ENCODE data around the gene TSKU. TPM values are rescaled to one million over a fixed set of nuclear protein-coding genes. Genes with fewer than 3 reads are reported as not detected.

The TSKU gene
- total and polyA plus RNA-seq, 2 experiments from 2014 or later: 30.6 to 30.8 TPM

- Histone ChIP-seq H3F3A (ENCODE audit: insufficient read depth) (no peaks in the 10 kb centered on the region; the same call in 1 of the 2 replicates), H3K27ac (no peak overlapping the region), H3K4me2 (ENCODE audit: unreplicated experiment) (no peak overlapping the region), H3K79me2 (ENCODE audit: insufficient read depth) (no peaks in the 10 kb centered on the region), H3K4me1 (ENCODE audit: insufficient read depth) (no peaks in the 10 kb centered on the region), H3K9me2 (ENCODE audit: insufficient read depth) (no peaks in the 10 kb centered on the region), H4K20me1 (ENCODE audit: insufficient read depth) (no peaks in the 10 kb centered on the region), H3K27me3 (replicated peaks; ENCODE audit: insufficient read depth) (peaks cover 14% of the 10 kb centered on the region; the same call in 1 of the 2 replicates), H3K9me3 (ENCODE audit: low read depth) (no peaks in the 10 kb centered on the region), H3K4me3 (no peak overlapping the region), H3K36me3 (ENCODE audit: low read depth) (no peaks in the 10 kb centered on the region), H2AFZ (no peak overlapping the region), H3K9ac (no peak overlapping the region)
- TF ChIP-seq EZH2 (IDR thresholded peaks at IDR 0.05; ENCODE audit: insufficient read depth, poor library complexity, severe bottlenecking) (no peak), EZH2phosphoT487 (IDR thresholded peaks at IDR 0.05; ENCODE audit: insufficient read depth, low read depth) (no peak)
- no peak for DNase-seq
- in situ Hi-C loops (cut with MboI): no loop called here
- WGBS, 2 experiments (ENCODE audit: low coverage in 1 of 2, low lambda C conversion rate in 2 of 2, missing lambda C conversion rate in 2 of 2): 77 to 86% methylated on average over 4 of the region's 4 CpGs
Measured at GRCh38 chr11:76831686-76832310, 48.6 kb downstream of the TSKU start.

- no peak overlapping the region for H3K9ac ChIP-seq
- no peaks in the 10 kb centered on the region; the same call in 1 of the 2 replicates for H3F3A ChIP-seq (ENCODE audit: insufficient read depth)
- H3K9me2 ChIP-seq (ENCODE audit: insufficient read depth): no peaks in the 10 kb centered on the region
- no peaks in the 10 kb centered on the region for H3K79me2 ChIP-seq (ENCODE audit: insufficient read depth)
- no peaks in the 10 kb centered on the region for H3K9me3 ChIP-seq (ENCODE audit: low read depth)
- H4K20me1 ChIP-seq (ENCODE audit: insufficient read depth): no peaks in the 10 kb centered on the region
- TF ChIP-seq EZH2 (IDR thresholded peaks at IDR 0.05; ENCODE audit: insufficient read depth, poor library complexity, severe bottlenecking): no peak
- peaks cover 14% of the 10 kb centered on the region for H3K27me3 ChIP-seq (replicated peaks; ENCODE audit: insufficient read depth)
- H3K36me3 ChIP-seq (ENCODE audit: low read depth): no peaks in the 10 kb centered on the region
- H2AFZ ChIP-seq: no peak overlapping the region
- no peak for DNase-seq
- H3K27ac ChIP-seq: no peak overlapping the region
- no peak overlapping the region for H3K4me2 ChIP-seq (ENCODE audit: unreplicated experiment)
- no peak overlapping the region for H3K4me3 ChIP-seq
- H3K4me1 ChIP-seq (ENCODE audit: insufficient read depth): no peaks in the 10 kb centered on the region
- in situ Hi-C loops (cut with MboI): no loop called here
Measured at GRCh38 chr11:76832361-76832760, 49.2 kb downstream of the TSKU start.

- Histone ChIP-seq H3K79me2 (ENCODE audit: insufficient read depth) (no peaks in the 10 kb centered on the region), H2AFZ (no peak overlapping the region), H3K9ac (no peak overlapping the region), H3K27me3 (replicated peaks; ENCODE audit: insufficient read depth) (peaks cover 20% of the 10 kb centered on the region), H3K36me3 (ENCODE audit: low read depth) (no peaks in the 10 kb centered on the region), H3F3A (ENCODE audit: insufficient read depth) (no peaks in the 10 kb centered on the region; the same call in 1 of the 2 replicates), H3K4me1 (ENCODE audit: insufficient read depth) (no peaks in the 10 kb centered on the region), H3K9me2 (ENCODE audit: insufficient read depth) (no peaks in the 10 kb centered on the region), H3K4me2 (ENCODE audit: unreplicated experiment) (no peak overlapping the region), H3K4me3 (no peak overlapping the region), H4K20me1 (ENCODE audit: insufficient read depth) (no peaks in the 10 kb centered on the region), H3K27ac (no peak overlapping the region), H3K9me3 (ENCODE audit: low read depth) (no peaks in the 10 kb centered on the region)
- in situ Hi-C loops (cut with MboI): no loop called here
- TF ChIP-seq EZH2 (IDR thresholded peaks at IDR 0.05; ENCODE audit: insufficient read depth, poor library complexity, severe bottlenecking) (no peak), EZH2phosphoT487 (IDR thresholded peaks at IDR 0.05; ENCODE audit: insufficient read depth, low read depth) (no peak)
- WGBS, 2 experiments (ENCODE audit: low coverage in 1 of 2, low lambda C conversion rate in 2 of 2, missing lambda C conversion rate in 2 of 2): 88% methylated on average over 3 of the region's 3 CpGs
- no peak for DNase-seq
Measured at GRCh38 chr11:76834151-76834550, 51.0 kb downstream of the TSKU start.

GRCh38 chr11:76835036-76835435 lies 51.9 kb downstream of the TSKU start:
- Histone ChIP-seq H3K27me3 (replicated peaks; ENCODE audit: insufficient read depth) (peaks cover 25% of the 10 kb centered on the region), H3K79me2 (ENCODE audit: insufficient read depth) (no peaks in the 10 kb centered on the region), H3K9me2 (ENCODE audit: insufficient read depth) (no peaks in the 10 kb centered on the region), H4K20me1 (ENCODE audit: insufficient read depth) (no peaks in the 10 kb centered on the region), H3K4me1 (ENCODE audit: insufficient read depth) (no peaks in the 10 kb centered on the region), H3K4me2 (ENCODE audit: unreplicated experiment) (no peak overlapping the region), H3K36me3 (ENCODE audit: low read depth) (no peaks in the 10 kb centered on the region), H3K27ac (no peak overlapping the region), H2AFZ (no peak overlapping the region), H3F3A (ENCODE audit: insufficient read depth) (no peaks in the 10 kb centered on the region; the same call in 1 of the 2 replicates), H3K9me3 (ENCODE audit: low read depth) (no peaks in the 10 kb centered on the region), H3K4me3 (no peak overlapping the region), H3K9ac (no peak overlapping the region)
- TF ChIP-seq EZH2phosphoT487 (IDR thresholded peaks at IDR 0.05; ENCODE audit: insufficient read depth, low read depth): no peak
- TF ChIP-seq EZH2 (IDR thresholded peaks at IDR 0.05; ENCODE audit: insufficient read depth, poor library complexity, severe bottlenecking): no peak
- in situ Hi-C loops (cut with MboI): no loop called here
- DNase-seq: no peak
- 56 to 58% methylated on average over 2 of the region's 2 CpGs for WGBS, 2 experiments (ENCODE audit: low coverage in 1 of 2, low lambda C conversion rate in 2 of 2, missing lambda C conversion rate in 2 of 2)
